ENCODE results near the gene FMOD. TPM values are rescaled to one million over a fixed set of nuclear protein-coding genes. Genes with fewer than 3 reads are reported as not detected.

FMOD gene
- total RNA-seq, 1 donor from 2014 or later = 0.47 TPM

DNA sequence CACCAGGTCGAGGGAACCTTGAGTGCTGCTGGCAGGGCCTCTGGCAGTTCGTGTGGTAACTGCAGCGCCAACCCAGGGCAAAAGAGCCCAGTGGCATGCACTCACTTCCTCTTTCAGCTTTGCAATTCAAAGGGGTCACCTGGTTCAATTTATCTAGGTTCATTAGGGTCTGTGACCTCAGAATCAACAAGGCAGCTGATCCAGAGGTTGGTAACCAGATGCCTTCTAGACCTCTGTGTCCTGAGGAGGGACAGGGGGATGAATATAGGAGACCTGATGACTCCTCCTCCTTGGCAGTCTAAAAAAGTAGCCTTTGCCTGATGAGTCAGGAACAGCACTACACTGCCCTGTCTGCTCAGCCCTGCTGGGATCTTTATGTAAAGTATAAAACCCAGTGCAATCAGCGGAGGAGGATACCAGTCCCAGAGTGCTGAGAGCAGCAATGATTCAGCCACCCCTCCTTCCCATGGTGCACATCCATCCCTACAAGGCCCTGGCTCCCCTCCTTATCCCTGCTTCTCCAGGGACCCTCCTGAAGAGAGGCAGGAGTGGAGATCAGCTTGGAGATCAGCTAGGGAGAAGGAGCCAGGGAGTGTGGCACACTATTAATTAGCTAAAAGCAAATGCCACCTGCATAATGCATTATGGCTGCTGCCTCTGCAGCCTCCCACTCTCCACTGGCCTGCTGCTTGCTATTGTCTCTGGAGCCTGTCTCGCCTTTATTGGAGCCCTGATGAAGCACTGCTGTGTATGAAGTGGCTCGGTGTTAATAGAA is 11.2 kb upstream of the FMOD start:
- TF ChIP-seq CTCF (IDR thresholded peaks at IDR 0.05) = no peak
- Mint-ChIP-seq H3K9me3 (ENCODE audit: low read depth) (no peaks in the 10 kb centered on the region), H3K4me3 (ENCODE audit: unreplicated experiment) (no peak overlapping the region), H3K4me1 (ENCODE audit: low read depth) (peaks cover 39% of the 10 kb centered on the region), H3K27ac (ENCODE audit: unreplicated experiment) (peak overlapping the region; percentile 46), H3K27me3 (ENCODE audit: low read depth) (peaks cover 10% of the 10 kb centered on the region), H3K36me3 (ENCODE audit: low read depth) (peaks cover 1% of the 10 kb centered on the region)
- DNase-seq (ENCODE audit: low spot score) = no peak

DNA sequence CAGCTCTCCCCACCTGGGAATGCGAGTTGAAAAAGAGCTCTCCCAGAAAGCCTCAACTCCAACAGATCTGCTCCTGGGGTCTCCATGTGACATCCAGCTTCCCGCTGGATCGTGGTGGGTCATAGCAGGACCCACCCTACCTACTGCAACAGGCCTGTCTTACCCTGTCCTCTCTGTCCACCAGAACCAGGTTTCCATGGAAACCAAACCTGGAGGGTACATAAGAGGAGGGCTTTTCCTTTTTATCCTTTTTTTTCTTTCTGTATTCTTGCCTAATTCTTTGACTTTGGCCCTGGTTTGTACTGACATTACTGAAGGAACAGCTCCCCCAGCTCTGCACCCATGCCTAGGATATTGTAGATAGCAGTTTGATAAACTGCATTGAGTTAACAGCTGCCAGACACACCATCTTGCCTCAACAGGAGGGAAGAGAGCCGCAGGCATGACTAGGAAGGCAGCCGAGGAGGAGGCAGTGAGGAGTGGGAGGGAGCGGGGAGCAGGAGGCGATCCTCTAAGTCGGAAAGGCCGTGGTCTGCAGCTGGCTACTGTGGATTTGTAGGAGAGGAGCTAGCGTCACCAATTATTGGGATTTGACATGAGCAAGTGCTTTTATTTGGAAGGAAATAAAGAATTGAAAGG is 9.7 kb upstream of the FMOD start:
- Mint-ChIP-seq H3K4me1 (ENCODE audit: low read depth) (peaks cover 34% of the 10 kb centered on the region), H3K9me3 (ENCODE audit: low read depth) (no peaks in the 10 kb centered on the region), H3K36me3 (ENCODE audit: low read depth) (peaks cover 1% of the 10 kb centered on the region), H3K4me3 (ENCODE audit: unreplicated experiment) (no peak overlapping the region), H3K27me3 (ENCODE audit: low read depth) (peaks cover 13% of the 10 kb centered on the region), H3K27ac (ENCODE audit: unreplicated experiment) (peak overlapping the region; percentile 39)
- no peak for TF ChIP-seq CTCF (IDR thresholded peaks at IDR 0.05)
- DNase-seq (ENCODE audit: low spot score) = no peak

DNA sequence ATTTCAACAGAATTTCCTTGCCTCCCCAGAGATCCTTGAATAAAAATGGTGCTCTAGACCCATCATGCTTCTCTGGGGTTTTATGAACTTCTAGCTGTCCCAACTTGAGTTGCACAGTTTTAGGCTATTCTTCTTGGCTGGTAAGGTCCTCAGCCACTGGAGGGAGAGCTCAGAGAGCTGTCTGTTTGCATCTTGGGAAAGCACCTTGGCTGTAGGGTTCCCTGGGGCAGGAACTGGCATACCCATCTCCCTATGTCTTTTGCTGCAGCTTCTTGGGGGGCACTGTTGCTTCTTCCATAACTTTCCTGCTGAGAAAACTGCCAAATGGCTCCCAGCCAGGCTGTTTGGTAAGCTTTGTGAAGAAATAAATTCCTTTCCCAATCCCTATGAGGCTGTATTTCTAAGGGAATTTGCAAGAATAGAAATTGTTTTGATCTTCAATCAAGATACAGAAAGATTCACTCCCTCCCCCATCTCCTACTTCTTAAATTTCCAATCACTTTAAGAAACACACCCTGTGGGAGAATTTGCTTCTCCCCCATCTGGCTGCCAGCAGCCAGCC is 8.2 kb upstream of the FMOD start:
- Mint-ChIP-seq H3K27ac (ENCODE audit: unreplicated experiment) (no peak overlapping the region), H3K4me3 (ENCODE audit: unreplicated experiment) (no peak overlapping the region), H3K4me1 (ENCODE audit: low read depth) (peaks cover 30% of the 10 kb centered on the region), H3K27me3 (ENCODE audit: low read depth) (peaks cover 12% of the 10 kb centered on the region), H3K9me3 (ENCODE audit: low read depth) (no peaks in the 10 kb centered on the region), H3K36me3 (ENCODE audit: low read depth) (no peaks in the 10 kb centered on the region)
- no peak for TF ChIP-seq CTCF (IDR thresholded peaks at IDR 0.05)
- no peak for DNase-seq (ENCODE audit: low spot score)

DNA sequence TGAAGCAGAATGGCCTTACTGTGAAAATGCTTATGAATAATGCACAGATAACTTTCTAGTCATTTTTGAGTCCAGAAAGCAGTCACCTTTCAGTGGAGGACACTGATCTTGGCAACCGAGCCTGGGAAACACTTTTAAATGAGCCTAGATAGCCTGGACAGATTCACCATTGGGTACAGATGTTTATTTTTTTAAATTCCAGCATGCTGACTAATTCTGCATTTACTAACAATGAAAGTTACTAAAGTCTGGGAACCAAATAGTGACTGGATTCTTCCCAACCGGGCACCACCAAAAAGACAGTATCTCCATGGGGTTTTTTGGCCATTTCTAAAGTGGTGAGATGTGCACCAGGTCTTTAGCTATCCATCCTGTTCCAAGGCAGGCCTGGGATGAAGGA is 3.3 kb upstream of the FMOD start:
- Mint-ChIP-seq H3K27me3 (ENCODE audit: low read depth) (peaks cover 11% of the 10 kb centered on the region), H3K9me3 (ENCODE audit: low read depth) (no peaks in the 10 kb centered on the region)

More for the DNA sequence above, 3.3 kb upstream of the FMOD start:
- Mint-ChIP-seq H3K36me3 (ENCODE audit: low read depth) (no peaks in the 10 kb centered on the region), H3K4me3 (ENCODE audit: unreplicated experiment) (no peak overlapping the region), H3K27ac (ENCODE audit: unreplicated experiment) (no peak overlapping the region), H3K4me1 (ENCODE audit: low read depth) (peaks cover 15% of the 10 kb centered on the region)
- no peak for DNase-seq (ENCODE audit: low spot score)
- no peak for TF ChIP-seq CTCF (IDR thresholded peaks at IDR 0.05)

Data from chondrocyte (in vitro differentiated cells).